ENCODE results near the gene DCLRE1B. TPM values are rescaled to one million over a fixed set of nuclear protein-coding genes. Genes with fewer than 3 reads are reported as not detected.
A peak's percentile ranks its signal among the peaks of the same experiment; 100 is the strongest.

DCLRE1B gene
- total and polyA plus RNA-seq, 2 donors: 5.0 to 5.1 TPM

DNA sequence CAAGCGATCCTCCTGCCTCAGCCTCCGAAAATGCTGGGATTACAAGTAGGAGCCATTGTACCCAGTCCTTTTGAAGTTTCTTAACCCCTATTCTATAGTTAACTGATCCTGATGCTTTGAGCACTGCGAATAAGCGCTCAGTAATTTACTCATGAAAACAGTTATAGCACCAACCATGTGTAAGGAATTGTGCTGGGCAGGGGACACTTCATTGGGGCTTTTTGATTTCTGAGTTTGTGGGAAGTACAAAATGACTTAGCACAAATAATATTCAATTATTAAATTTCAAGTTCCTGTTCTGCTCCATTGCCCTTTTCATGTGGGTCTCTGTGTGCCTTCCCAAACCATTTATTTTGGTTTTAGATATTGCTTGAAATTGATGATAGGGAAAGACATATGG, 17.8 kb downstream of the DCLRE1B start:
- Histone ChIP-seq H3K4me3 (ENCODE audit: low read depth, low read length) (no peak overlapping the region), H3K4me1 (ENCODE audit: insufficient read depth) (no peaks in the 10 kb centered on the region), H3K36me3 (ENCODE audit: insufficient read depth) (no peaks in the 10 kb centered on the region), H3K27ac (ENCODE audit: low read depth) (no peak overlapping the region)
- 90% methylated on average over 4 of the region's 4 CpGs for WGBS
- no peak for DNase-seq (ENCODE audit: extremely low spot score)

DNA sequence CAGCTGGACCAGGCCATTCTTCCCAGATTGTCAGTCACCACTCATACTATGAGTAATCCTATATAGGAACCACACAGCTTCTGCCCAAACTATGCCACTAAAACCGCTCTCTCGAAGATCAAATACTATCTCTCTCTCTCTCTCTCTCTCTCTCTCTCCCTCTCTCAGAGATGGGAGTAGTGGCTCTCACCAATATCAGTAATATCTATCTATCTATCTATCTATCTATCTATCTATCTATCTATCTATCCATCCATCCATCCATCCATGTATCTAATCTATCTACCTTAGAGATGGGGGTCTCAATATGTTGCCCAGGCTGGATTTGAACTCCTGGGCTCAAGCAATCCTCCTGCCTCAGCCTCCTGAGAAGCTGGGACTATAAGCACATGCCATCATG, 19.3 kb downstream of the DCLRE1B start:
- H3K4me1 ChIP-seq (ENCODE audit: insufficient read depth): no peaks in the 10 kb centered on the region
- WGBS: 91% methylated on average over 2 of the region's 2 CpGs
- H3K36me3 ChIP-seq (ENCODE audit: insufficient read depth): no peaks in the 10 kb centered on the region
- no peak overlapping the region for H3K27ac ChIP-seq (ENCODE audit: low read depth)
- DNase-seq (ENCODE audit: extremely low spot score): no peak
- H3K4me3 ChIP-seq (ENCODE audit: low read depth, low read length): no peak overlapping the region

GRCh38 chr1:113928187-113928930, 23.2 kb downstream of the DCLRE1B start:
- no peak for DNase-seq (ENCODE audit: extremely low spot score)
- 13% methylated on average over 6 of the region's 6 CpGs for WGBS
- Histone ChIP-seq H3K27ac (ENCODE audit: low read depth) (peak overlapping the region; percentile 90), H3K36me3 (ENCODE audit: insufficient read depth) (no peaks in the 10 kb centered on the region), H3K4me1 (ENCODE audit: insufficient read depth) (no peaks in the 10 kb centered on the region), H3K4me3 (ENCODE audit: low read depth, low read length) (peak overlapping the region; percentile 93)

DNA sequence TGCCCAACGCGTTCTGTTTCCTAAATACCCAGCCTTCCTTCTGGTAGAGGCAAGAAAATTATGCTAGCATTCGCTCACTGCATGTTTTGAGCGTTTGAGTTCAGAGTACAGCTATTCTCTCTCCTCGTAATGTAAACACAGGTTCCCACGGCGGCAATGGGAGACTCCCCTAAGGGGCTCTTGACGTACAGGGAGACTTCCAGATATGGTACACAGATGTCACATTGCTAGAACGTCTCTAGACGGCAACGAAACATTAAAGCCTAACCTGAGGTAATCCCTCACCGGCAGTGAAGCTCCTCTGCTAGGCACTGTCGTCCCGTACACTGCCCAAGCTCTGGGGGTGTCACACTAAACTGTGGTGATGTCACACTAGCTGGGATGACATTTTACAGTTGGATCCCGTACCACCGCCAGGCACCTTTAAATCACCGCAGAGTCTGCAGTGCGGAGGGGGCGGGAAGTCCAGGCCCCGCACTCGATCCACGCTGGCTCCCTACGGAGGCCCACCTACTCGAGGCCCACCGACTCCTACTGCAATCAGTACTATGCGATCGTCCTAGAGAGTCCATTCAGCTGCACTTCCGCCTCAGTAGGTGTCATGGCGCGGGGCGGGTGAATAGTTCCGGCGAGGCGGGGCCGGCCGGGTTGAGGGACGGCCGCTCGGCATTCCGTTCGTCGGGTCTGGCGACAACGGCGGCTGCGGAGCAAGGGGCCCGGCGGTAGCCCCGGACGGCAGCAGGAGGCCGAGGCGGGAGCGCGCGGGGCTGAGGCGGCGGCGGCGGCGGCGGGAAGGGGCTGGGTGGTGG, 24.0 kb downstream of the DCLRE1B start, which contains the start of gene HIPK1:
HIPK1 (plus strand) TSS at position 384 of the 809 bp plus-strand sequence.
- peak within 1 kb of the TSS; percentile 93 for H3K27ac ChIP-seq (ENCODE audit: low read depth)
- H3K4me3 ChIP-seq (ENCODE audit: low read depth, low read length): peak within 1 kb of the TSS; percentile 93
- DNase-seq (ENCODE audit: extremely low spot score): peak; percentile 91
- H3K36me3 ChIP-seq (ENCODE audit: insufficient read depth): no peaks in the 10 kb centered on the region
- WGBS: under 1% methylated on average over 61 of the region's 61 CpGs
- no peaks in the 10 kb centered on the region for H3K4me1 ChIP-seq (ENCODE audit: insufficient read depth)

DNA sequence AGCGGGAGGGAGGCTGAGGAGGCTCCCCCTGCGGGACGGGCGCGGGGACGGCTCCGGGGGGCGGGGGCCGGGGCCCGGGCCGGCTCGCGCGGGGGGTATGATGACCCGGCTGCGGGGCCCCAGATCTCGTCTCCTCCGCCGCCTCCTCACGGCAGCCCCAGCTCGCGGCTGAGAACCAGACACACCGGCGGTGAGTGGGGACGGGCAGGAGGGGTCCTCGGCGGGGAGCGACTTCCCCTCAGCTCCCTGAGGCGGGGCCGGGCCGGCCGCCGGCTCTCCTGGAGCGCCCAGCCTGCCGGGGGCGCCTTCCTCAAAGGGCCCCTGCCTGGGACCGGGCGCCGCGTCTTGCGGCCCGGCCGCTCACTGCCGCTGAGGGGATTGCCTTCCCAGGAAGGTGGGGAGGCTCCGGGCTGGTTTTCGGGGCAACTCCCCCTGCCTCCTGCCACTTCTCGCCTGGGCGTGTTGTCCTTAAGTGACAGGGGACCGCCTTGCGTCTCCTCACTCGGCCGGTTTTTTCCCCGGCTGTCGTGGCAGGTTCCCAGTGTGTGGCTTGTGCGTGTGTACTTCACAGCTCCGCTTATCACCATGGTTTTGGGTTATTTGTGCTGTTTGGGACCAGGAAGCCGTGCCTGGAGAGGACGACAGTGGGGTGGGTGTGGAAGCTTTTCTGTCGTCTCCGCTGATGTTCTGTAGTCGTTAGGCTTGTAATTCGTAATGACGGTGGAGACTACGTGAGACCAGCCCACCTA, 24.8 kb downstream of the DCLRE1B start:
- no peak for DNase-seq (ENCODE audit: extremely low spot score)
- H3K27ac ChIP-seq (ENCODE audit: low read depth): peak overlapping the region; percentile 93
- no peaks in the 10 kb centered on the region for H3K4me1 ChIP-seq (ENCODE audit: insufficient read depth)
- under 1% methylated on average over 64 of the region's 64 CpGs for WGBS
- no peaks in the 10 kb centered on the region for H3K36me3 ChIP-seq (ENCODE audit: insufficient read depth)
- peak overlapping the region; percentile 93 for H3K4me3 ChIP-seq (ENCODE audit: low read depth, low read length)

DNA sequence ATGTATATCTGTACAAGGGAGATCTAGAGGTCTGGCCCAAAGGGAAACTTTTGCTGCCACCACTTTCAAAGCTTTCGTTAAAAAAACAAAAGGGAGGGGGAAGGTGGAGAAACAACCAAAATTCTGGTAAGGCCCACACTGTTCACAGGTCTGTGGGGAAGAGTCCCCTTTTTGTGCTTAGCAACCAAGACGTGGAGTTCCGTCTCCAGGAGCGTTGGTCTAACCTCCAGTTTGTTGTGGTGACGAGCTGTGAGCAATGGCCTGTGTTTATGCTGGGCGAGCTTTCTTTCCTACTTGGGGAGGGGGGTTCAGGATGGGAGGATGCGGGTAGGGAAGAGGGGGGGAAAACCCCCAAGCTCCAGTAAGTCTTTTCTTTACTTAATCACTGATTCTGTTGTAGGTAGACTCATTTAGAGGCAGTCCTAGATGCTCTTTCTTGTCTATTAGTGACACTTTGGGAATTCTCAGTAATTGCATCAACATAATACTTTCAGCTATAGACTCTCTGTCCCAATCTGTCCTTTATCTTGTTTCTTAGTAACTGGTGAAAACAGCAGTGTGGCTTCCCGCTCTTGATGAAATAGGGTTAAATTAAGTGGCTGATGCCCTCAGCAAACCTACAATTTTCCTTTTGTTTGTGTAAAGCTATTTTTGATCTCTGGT, 25.5 kb downstream of the DCLRE1B start:
- H3K4me3 ChIP-seq (ENCODE audit: low read depth, low read length): peak overlapping the region; percentile 93
- H3K4me1 ChIP-seq (ENCODE audit: insufficient read depth): no peaks in the 10 kb centered on the region
- peak overlapping the region; percentile 93 for H3K27ac ChIP-seq (ENCODE audit: low read depth)
- no peaks in the 10 kb centered on the region for H3K36me3 ChIP-seq (ENCODE audit: insufficient read depth)
- 1% methylated on average over 8 of the region's 8 CpGs for WGBS
- DNase-seq (ENCODE audit: extremely low spot score): peak; percentile 35

DNA sequence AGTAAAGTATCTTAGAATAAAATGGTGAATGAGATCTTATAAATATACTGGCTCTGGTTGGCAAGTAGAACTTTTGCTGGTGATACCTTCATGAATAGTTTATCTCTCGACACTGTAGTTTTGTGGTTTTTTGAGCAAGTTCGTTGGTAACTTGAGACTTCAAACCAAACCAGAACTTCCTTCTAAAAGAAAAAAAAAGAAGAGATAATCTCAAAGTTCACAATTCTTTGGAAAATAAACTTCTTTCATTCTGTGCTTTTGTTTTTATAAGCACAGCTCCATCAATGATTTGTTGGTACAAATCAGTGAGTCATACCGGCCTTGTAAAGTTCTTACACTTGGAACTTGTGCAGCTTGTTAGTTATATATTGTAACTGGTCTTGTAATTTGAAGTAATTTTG, 26.3 kb downstream of the DCLRE1B start:
- DNase-seq (ENCODE audit: extremely low spot score): no peak
- Histone ChIP-seq H3K4me1 (ENCODE audit: insufficient read depth) (no peaks in the 10 kb centered on the region), H3K27ac (ENCODE audit: low read depth) (no peak overlapping the region), H3K4me3 (ENCODE audit: low read depth, low read length) (no peak overlapping the region), H3K36me3 (ENCODE audit: insufficient read depth) (no peaks in the 10 kb centered on the region)
- WGBS: 14% methylated on average over 3 of the region's 3 CpGs

GRCh38 chr1:113934006-113934405, 28.9 kb downstream of the DCLRE1B start:
- no peaks in the 10 kb centered on the region for H3K36me3 ChIP-seq (ENCODE audit: insufficient read depth)
- H3K4me1 ChIP-seq (ENCODE audit: insufficient read depth): peaks cover 2% of the 10 kb centered on the region
- no peak for DNase-seq (ENCODE audit: extremely low spot score)
- no peak overlapping the region for H3K27ac ChIP-seq (ENCODE audit: low read depth)
- no peak overlapping the region for H3K4me3 ChIP-seq (ENCODE audit: low read depth, low read length)

DNA sequence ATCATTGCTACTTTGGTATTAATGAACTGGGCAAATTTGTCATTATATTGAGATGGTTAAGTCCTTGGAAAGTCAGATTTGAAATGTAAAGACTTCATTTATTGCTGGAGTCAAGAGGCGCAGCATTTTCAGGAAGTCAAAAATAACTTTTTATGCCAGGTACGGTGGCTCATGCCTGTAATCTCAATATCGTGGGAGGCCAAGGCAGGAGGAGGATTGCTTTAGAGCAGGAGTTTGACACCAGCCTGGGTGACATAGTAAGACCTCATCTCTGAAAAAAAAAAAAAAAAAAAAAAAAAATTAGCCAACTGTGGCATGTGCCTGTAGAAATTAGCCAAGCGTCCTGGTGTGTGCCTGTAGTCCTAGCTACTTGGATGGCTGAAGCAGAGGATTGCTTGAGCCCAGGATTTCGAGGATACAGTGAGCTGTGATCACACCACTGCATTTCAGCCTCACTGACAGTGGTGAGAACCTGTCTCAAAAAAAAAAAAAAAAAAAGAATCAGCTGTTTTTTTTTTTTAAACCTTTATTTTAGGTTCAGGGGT, 29.5 kb downstream of the DCLRE1B start:
- 76% methylated on average over 5 of the region's 5 CpGs for WGBS
- Histone ChIP-seq H3K36me3 (ENCODE audit: insufficient read depth) (no peaks in the 10 kb centered on the region), H3K27ac (ENCODE audit: low read depth) (no peak overlapping the region), H3K4me3 (ENCODE audit: low read depth, low read length) (no peak overlapping the region), H3K4me1 (ENCODE audit: insufficient read depth) (peaks cover 2% of the 10 kb centered on the region)
- no peak for DNase-seq (ENCODE audit: extremely low spot score)

DNA sequence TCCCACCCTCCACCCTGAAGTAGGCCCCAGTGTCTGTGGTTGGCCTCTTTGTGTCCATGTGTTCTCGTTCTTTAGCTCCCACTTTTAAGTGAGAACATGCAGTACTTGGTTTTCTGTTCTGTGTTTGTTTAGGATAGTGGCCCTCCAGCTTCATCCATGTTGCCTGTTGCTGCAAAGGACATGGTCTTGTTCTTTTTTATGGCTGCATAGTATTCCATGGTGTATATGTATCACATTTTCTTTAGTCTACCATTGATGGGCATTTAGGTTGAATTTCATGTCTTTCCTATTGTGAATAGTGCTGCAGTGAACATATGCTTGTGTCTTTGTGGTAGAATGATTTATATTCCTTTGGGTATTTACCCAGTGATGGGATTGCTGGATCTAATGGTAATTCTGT, 30.1 kb downstream of the DCLRE1B start:
- WGBS: 96% methylated on average over 1 of the region's 1 CpG
- Histone ChIP-seq H3K4me3 (ENCODE audit: low read depth, low read length) (no peak overlapping the region), H3K27ac (ENCODE audit: low read depth) (no peak overlapping the region), H3K36me3 (ENCODE audit: insufficient read depth) (no peaks in the 10 kb centered on the region), H3K4me1 (ENCODE audit: insufficient read depth) (peaks cover 2% of the 10 kb centered on the region)
- no peak for DNase-seq (ENCODE audit: extremely low spot score)

DNA sequence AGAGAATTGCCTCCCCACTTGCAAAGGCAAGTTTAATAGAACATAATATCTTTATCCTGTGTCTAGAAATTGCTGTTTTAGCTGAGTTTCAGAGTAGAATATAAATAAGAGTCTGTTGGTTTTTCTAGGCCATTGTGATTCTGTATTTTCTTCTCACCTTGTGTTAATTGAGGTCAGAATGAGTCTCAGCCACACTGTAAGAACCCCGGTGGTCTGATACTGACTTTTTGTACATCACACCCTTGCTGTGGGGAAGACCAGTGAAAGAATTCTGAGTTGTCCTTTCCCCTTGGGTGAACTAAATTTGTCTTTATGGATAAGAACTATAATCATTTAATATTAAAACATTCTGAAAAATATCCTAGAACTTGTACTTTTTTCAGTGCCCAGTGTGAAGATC, 30.8 kb downstream of the DCLRE1B start:
- DNase-seq (ENCODE audit: extremely low spot score): no peak
- Histone ChIP-seq H3K36me3 (ENCODE audit: insufficient read depth) (no peaks in the 10 kb centered on the region), H3K4me1 (ENCODE audit: insufficient read depth) (peaks cover 2% of the 10 kb centered on the region), H3K27ac (ENCODE audit: low read depth) (no peak overlapping the region), H3K4me3 (ENCODE audit: low read depth, low read length) (no peak overlapping the region)
- WGBS: 79% methylated on average over 1 of the region's 1 CpG

GRCh38 chr1:113937146-113937545, 32.0 kb downstream of the DCLRE1B start:
- peaks cover 2% of the 10 kb centered on the region for H3K4me1 ChIP-seq (ENCODE audit: insufficient read depth)
- no peaks in the 10 kb centered on the region for H3K36me3 ChIP-seq (ENCODE audit: insufficient read depth)

GRCh38 chr1:113938192-113938591, 33.1 kb downstream of the DCLRE1B start:
- no peak overlapping the region for H3K4me3 ChIP-seq (ENCODE audit: low read depth, low read length)
- 69% methylated on average over 5 of the region's 5 CpGs for WGBS

More at GRCh38 chr1:113937146-113937545, 32.0 kb downstream of the DCLRE1B start:
- 63% methylated on average over 1 of the region's 1 CpG for WGBS
- Histone ChIP-seq H3K4me3 (ENCODE audit: low read depth, low read length) (no peak overlapping the region), H3K27ac (ENCODE audit: low read depth) (no peak overlapping the region)
- DNase-seq (ENCODE audit: extremely low spot score): no peak

More at GRCh38 chr1:113938192-113938591, 33.1 kb downstream of the DCLRE1B start:
- DNase-seq (ENCODE audit: extremely low spot score): no peak
- Histone ChIP-seq H3K4me1 (ENCODE audit: insufficient read depth) (peaks cover 2% of the 10 kb centered on the region), H3K36me3 (ENCODE audit: insufficient read depth) (no peaks in the 10 kb centered on the region), H3K27ac (ENCODE audit: low read depth) (no peak overlapping the region)

Data from urinary bladder (tissue), 4 donors.